ENCODE data around the gene CELF5.
"Not testable (repeated sequence)": the region's sequence is repeated elsewhere in the genome, so short reads cannot be mapped to it uniquely, and the experiment has no call there.

The CELF5 gene

GRCh38 chr19:3190921-3191805 is 33.3 kb upstream of the CELF5 start:
- DNase-seq, result no peak

- not testable (repeated sequence) for DNase-seq
These were observed 32.7 kb upstream of the CELF5 start for GRCh38 chr19:3191806-3192104.

DNA sequence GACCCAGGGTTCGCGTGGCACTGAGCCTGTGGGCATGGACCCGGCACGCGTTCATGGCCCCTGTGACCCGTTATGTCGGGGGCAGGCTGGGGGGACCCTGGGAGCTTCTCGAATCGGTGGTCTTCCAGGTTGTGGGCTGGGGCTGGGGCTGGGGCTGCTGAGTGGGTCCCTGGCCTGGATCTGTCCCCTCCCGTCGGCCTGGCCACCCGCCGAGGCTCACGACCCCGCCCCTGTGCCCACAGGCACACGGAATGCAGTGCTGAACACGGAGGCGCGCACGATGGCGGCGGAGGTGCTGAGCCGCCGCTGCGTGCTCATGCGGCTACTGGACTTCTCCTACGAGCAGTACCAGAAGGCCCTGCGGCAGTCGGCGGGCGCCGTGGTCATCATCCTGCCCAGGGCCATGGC is 32.2 kb upstream of the CELF5 start:
- no peak for DNase-seq

DNA sequence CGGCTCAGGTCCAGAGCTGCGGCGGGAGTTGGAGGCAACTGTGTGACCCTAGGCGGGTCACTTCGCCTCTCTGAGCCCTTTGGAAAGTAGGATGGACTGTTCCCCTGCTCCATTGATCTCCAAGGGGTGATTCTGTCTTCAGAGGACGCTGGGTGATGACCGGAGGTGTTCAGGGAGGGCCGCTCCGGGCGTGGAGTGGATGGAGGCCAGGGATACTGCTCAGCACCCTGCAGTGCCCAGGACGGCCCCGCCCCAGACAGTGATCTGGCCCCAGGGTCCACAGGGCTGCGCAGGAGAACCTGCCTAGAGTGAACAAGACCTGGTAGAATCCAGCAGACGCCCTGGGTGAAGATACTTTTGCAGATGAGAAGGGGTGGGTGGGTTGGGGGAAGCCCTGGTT is 31.8 kb upstream of the CELF5 start:
- no peak for DNase-seq

DNA sequence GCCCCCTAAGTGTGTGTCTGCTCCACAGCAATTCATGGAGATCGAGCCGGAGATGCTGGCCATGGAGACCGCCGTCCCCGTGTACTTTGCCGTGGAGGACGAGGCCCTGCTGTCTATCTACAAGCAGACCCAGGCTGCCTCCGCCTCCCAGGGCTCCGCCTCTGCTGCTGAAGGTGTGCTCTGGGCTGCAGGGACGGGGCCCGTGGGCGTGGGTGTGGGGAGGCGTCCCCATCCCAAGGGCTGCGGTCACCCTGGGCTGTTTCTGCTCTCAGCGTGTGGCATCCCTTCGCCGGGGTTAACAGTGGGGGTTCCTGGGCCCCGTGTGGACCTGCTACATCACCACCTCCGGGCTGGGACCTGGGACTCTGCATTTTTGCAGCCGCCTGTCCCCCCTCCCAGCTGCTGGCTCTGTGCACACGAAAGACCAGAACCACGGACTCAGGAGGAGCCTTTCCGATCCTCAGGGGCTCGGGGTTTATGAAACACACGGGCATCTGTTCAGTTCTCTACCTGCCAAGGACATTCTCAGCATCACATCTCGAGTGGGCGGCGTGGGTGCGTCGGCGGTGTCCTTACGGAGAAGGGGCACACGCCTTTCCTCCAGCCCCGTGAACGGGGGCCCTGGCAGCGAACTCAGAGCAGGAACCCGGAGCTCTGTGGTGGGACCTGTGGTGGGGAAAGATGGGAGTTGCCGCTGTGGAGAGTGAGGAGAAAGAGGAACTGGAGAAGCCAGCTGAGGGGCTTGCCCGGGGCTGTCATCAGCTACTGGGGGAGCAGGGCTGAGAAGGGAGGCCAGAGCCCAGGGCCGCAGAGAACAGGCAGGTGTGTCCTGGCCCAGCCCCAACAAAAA is 31.0 kb upstream of the CELF5 start:
- DNase-seq, result no peak

DNA sequence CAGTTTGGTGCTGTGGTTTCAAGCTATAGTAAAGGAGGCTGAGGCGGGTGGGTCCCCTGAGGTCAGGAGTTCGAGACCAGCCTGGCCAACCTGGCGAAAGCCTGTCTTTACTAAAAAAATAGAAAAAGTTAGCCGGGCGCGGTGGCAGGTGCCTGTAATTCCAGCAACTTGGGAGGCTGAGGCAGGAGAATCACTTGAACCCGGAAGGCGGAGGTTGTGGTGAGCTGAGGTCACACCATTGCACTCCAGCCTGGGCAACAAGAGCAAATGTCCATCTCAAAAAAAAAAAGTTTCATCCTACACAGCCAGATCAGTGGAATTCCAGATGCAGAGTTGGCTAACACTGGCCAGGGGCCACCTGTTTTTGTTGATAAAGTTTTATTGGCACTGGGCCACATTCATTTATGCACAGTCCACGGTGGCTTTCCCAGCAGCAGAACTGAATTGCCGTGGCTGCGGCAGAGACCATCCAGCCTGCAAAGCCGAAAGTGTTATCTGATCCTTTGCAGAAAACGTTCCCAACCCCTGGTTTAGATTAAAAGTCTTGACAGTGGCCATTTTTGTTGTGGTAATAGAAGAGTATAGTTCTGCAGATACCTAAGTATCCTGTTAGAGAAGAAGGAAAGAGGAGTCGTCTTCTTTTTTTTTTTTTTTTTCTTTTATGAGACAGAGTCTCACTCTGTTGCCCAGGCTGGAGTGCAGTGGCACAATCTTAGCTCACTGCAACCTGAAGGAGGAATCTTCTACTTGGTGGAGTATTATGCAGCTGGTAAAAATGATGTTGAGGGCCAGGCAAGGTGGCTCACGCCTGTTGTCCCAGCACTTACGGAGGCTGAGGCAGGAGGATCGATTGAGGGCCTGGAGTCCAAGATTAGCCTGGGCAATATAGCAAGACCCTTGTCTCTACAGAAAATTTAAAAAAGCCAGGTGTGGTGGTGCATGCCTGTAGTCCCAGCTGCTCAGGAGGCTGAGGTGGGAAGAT is 30.1 kb upstream of the CELF5 start:
- DNase-seq, result no peak

GRCh38 chr19:3196064-3196932 is 28.2 kb upstream of the CELF5 start:
- DNase-seq, result no peak

DNA sequence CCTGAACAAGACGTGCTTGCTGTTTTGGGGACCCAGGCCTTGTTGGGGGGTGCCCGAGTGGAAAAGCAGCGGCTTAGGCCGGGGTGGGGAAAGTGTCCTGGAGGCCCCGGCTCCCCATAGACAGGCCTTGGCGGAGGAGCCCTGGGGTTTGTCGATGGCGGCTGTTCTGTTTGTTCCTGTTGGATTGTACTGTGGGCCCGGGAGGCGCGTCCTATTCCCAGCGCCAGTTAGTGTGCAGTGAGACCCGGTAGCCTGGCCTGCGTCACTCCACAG is 27.6 kb upstream of the CELF5 start:
- DNase-seq, result no peak

DNA sequence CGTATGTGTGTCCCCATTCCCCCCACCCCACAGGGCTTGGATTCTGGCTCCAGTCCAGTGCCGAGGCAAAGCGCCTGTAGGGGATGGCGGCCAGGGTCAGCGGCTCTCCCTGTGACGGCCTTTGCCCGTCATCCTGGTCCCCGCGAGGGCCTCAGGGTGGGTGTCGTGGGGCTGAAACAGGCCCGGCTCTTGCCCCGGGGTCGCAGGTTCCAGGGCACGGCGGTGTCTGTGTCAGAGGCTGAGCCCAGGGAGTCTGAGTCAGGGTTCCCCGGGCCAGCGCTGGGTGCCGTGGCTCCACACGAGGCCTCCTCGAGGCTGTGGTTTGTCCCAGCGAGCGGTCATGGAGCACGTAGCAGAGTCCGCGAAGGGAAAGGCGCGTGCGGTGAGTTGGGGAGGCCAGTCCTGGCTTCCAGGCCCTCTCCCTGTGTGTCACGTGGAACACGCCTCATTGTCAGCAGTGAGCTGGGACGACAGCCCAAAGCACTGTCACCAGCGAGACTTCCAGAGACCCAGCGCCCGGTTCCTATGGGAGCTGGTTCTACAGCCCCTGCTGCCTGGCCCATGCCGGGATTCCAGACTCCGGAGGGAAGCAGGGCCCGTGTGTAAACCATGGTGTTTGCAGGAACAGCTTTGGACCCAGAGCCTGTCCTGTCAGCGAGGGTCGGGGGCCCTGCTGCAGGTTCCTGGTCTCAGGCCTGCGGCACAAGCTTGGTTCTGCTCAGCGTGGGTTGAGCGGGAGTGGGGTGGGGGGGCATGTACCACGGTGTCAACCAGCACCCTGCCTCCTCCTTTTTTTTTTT is 25.4 kb upstream of the CELF5 start:
- DNase-seq, result no peak

DNA sequence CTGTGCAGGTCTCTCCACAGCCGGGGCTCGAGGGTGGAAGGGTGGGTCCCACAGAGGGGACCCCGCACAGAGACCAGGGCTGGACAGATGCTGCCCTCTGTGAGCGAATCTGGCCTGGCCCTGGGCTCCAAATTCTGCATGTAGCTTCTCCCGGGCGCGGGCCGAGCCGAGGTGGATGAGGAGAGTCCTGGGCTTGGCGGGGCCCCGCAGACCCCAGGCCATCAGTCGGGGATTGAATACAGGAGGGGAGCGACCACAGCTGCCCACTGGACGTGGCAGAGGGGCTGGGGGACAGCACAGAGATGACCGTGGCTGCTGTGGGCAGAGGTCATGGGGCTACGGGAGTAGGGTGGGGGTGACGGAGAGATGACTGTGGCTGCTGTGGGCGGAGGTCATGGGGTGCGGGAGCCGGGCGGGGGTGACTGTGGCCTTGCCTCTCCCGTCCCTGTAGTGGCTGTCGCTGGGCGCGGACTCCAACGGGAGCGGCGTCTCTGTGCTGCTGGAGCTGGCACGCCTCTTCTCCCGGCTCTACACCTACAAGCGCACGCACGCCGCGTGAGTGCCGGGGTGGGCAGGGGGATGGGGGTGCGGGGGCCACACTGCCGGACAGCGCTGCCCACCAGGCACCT is 23.3 kb upstream of the CELF5 start:
- no peak for DNase-seq

DNA sequence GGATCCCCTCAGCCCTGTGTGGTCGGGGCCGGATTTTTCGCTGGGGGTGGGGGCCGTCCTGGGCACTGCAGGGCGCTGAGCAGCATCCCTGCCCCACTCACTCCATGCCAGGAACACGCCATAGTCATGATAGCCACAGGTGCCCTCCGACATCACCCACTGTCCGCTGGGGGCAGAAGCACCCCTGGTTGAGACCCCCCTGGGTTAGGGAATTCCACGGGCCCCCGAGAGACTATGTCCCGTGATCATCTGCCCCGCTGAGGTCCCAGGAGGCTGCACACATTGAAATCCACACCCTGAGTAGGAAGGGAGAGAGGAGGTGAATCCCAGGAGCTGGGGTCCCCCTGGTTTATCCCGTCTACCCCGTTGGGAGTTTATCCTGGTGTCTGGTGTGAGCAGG is 22.6 kb upstream of the CELF5 start:
- no peak for DNase-seq

- no peak for DNase-seq
These were observed 22.1 kb upstream of the CELF5 start for GRCh38 chr19:3202346-3202745.

GRCh38 chr19:3202895-3203294 is 21.6 kb upstream of the CELF5 start:
- not testable (repeated sequence) for DNase-seq

DNA sequence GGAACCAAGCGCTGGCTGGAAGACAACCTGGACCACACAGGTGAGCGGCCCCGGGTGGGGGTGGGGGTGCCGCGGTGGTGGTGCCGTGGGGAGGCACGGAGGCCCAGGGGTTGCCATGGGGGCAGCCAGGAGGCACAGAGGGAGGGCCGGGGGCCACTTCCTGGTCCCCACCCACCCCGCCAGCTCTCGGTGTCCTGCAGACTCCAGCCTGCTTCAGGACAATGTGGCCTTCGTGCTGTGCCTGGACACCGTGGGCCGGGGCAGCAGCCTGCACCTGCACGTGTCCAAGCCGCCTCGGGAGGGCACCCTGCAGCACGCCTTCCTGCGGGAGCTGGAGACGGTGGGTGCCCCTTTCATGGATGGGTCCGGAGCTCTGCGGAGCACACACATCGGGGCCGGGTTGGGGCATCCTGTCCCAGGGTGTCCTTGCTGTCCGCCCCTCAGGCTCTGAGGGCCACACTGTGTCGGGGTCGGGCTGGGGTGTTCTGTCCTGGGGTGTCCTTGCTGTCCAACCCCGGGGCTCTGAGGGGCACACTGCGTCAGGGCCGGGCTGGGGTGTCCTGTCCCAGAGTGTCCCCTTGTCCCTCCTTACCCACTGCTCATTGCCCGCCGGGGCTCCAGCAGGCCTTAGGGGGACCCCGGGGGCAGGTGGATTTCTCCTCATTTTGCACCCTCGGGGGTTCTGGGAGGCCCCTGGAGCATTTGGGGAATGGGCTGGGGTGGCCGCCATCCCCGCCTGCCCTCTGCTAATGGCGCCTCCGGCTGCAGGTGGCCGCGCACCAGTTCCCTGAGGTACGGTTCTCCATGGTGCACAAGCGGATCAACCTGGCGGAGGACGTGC is 20.4 kb upstream of the CELF5 start:
- DNase-seq, result no peak

DNA sequence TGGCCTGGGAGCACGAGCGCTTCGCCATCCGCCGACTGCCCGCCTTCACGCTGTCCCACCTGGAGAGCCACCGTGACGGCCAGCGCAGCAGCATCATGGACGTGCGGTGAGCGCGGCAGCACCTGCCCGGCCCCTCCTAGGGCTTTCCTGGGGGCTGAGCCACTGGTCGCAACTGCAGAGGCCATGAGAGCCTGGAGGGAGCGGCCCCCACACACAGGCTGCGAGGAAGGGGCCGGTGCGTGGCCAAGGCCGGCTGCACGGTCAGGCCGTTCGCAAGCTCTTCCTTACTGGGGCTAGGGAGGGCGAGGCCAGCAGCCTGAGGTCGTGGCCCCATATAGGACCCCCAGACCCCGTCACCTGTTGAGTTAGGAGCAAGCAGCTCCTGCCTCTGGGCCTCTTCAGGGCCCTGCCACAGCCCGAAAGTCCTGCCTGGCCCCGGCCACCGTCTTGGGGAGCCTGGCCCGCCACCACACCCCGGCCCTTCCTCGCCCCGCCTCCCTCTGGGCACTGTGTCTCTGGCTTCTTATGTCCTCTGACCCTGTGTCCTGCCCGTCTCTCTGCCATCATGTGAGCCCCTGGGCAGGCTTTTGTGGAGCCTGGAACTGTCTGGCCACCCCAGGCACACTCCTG is 19.7 kb upstream of the CELF5 start:
- no peak for DNase-seq

- DNase-seq, result no peak
These were observed 18.1 kb upstream of the CELF5 start for GRCh38 chr19:3206216-3206953.

DNA sequence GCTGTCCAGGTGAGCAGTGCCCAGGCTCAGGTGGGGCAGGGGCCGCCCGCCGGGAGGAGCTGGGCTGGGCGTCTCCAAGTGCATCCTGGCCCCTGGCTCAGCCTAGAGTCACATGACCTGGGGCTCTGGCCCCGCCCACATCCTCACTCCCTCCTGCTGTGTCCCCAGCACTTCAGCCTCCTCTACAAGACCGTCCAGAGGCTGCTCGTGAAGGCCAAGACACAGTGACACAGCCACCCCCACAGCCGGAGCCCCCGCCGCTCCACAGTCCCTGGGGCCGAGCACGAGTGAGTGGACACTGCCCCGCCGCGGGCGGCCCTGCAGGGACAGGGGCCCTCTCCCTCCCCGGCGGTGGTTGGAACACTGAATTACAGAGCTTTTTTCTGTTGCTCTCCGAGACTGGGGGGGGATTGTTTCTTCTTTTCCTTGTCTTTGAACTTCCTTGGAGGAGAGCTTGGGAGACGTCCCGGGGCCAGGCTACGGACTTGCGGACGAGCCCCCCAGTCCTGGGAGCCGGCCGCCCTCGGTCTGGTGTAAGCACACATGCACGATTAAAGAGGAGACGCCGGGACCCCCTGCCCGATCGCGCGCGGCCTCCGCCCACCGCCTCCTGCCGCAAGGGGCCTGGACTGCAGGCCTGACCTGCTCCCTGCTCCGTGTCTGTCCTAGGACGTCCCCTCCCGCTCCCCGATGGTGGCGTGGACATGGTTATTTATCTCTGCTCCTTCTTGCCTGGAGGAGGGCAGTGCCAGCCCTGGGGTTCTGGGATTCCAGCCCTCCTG is 16.8 kb upstream of the CELF5 start:
- DNase-seq, result no peak
